Activated gamma-delta T cell (primary cell): ENCODE data around the gene MAP3K21.

ENCODE experiments used
- DNase-seq: peaks from one replicate; lab custom pipeline; 2025; lab: John Stamatoyannopoulos, UW

Gene MAP3K21

DNA sequence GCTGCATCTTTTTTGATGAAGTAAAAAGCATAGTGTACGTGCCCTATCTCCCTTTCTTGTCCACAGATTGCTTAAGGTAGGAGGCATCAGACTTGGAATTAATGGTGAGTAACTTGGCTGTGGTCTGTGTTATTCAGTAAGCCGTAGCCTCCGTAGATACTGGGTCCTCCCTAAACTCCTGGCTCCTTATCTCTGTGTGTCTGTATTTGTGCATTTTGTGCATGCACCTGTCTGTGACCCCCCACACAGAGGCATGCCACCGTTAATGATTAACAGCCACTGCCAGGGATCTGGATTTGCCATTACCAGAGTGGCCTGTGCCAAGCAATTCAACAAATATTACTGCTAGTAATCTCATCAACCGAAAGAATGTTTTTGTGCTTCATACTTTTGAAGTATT, 31.9 kb downstream of the MAP3K21 start:
- no peak for DNase-seq

GRCh38 chr1:233359905-233360304, 32.4 kb downstream of the MAP3K21 start:
- DNase-seq = no peak

DNA sequence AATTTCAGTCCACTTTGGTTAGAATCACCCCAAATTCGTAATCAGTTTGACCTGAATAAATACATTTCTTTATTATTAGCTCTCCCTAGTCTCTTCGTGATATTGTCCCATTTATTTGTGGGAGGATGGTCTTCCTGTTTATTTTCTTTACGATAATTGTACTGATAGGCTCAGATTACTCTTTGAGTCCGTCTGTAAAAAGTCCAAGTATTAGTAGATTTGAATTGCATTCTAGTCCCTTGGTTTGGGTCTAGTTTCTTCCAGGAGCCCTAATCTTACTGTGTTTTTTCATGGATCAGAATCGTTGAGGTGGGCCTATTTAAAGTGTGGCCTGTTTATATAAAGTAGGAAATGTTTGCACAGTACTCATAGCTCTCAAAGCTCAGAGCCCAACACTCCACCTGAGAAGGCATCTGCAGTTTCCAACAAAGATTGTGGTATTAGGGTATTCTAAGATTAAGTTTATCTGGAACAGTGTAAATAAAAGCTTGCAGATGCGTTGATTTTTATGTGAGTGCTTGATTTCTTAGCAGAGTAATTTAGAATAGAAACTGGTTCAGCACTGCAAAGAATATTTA, 33.1 kb downstream of the MAP3K21 start:
- DNase-seq = no peak

GRCh38 chr1:233361876-233362275, 34.4 kb downstream of the MAP3K21 start:
- DNase-seq = no peak

DNA sequence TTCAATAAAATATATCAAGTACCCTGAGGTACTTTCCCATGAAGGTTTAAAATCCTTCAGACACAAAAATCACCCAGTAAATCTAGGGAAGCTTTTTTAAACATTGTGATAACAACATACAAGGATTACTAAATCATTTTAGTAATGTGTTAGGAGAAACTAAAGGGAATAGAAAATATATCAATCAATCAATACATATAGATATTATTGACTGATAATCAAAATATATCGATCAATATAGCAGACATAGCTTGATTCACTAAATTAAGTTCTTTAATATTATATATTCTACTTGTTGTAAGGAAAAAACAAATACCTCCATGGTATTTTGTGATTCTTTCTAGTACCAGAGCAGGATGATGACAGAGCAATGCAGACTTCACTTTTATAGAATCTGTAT, 35.2 kb downstream of the MAP3K21 start:
- DNase-seq = no peak

GRCh38 chr1:233364026-233364425, 36.5 kb downstream of the MAP3K21 start:
- no peak for DNase-seq

GRCh38 chr1:233364695-233365539, 37.4 kb downstream of the MAP3K21 start:
- no peak for DNase-seq

GRCh38 chr1:233366575-233366974, 39.1 kb downstream of the MAP3K21 start:
- DNase-seq = no peak

DNA sequence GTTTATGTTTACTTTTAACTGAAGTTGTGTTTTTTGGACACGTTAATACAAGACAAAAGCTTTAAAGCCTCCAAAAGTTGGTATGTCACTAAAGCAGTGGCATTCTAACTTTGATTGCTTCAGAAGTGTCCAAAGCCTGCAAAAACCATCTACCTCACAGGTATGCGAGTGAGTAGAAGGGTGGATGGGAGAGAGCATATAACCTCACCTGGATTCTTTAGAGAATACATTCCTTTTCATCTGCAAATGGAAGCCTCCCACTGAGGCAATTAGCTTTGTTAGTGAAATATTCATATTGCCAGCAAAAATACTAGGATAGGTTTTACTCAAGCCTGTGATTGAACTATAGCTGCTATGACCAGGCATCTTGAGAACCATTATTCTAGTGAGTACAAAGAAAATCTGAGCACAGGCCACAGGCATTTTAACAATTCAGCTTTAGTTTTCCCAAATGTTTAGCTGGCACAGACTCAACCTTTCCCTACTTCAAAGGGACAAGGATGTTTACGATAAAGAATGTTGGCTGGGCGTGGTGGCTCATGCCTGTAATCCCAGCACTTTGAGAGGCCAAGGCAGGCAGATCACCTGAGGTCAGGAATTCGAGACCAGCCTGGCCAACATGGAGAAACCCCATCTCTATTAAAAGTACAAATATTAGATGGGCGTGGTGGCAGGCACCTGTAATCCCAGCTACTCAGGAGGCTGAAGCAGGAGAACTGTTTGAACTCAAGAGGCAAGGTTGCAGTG, 39.7 kb downstream of the MAP3K21 start:
- DNase-seq = no peak

DNA sequence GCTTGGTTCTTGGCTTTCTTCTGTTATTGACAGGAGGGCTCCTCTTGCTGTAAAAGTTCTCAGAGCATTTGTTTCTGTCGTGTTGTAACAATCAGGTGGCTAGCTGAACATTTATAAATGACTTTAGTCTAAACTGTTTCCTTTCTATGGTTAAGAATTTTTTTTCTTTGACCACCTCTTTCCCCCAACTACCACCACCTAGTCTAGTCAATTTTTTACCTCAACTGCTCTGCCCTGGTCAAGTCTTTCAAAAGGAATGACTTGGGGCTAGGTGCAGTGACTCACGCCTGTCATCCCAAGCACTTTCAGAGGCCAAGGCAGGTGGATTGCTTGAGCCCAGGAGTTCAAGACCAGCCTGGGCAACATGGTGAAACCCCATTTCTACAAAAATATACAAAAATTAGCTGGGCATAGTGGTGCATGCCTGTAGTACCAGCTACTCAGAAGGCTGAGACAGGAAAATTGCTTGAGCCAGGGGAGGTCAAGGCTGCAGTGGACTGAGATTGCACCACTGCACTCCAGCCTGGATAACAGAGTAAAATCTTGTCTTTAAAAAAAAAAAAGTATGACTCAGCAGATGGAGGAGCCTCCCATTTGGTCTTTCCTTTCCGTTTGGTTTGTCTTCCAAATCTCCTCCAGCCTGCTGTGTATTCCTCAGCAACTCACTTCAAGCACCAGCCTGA, 40.7 kb downstream of the MAP3K21 start:
- no peak for DNase-seq

GRCh38 chr1:233368789-233369130, 41.2 kb downstream of the MAP3K21 start:
- DNase-seq = no peak

DNA sequence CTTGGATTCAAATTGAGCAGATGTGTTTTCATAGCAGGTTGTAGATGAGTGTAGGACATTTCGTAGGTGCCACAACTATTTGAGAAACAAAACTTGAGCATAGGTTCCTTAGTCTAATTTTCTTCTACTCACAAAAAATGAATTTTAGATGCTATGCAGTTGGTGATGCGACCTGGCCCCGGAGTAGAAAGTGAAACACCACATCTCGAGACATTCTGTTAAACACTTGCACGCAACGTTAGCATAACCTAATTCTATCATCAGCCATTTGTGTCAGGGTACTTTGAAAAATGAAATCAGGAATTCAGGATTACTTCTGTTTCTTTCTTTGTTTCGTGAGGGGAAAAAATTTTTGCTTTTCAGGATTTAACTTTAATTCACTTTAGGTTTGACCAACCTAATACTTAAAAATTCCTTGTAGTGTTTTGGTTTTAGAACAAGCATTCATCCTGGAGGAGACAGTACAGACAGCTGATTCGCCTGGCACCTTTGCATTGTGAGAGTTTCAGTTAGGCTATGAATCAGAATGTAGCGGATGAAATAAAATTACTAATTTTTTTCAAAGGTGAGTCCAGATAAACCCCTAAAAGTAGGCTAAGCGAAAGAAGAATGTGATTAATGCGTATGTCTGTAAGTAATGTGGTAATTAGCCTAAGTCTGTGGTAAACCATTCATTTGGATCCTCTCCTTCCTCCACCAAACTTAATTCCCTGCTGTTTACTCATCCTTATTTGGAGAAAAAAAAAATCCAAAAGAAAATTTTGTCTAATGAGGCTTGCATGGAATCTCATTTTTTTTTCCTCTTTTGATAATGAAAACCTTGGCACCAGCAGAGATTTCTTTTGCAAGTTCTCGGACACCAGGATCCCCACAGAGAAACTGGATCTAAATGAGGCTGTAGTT, 44.9 kb downstream of the MAP3K21 start:
- DNase-seq = no peak

DNA sequence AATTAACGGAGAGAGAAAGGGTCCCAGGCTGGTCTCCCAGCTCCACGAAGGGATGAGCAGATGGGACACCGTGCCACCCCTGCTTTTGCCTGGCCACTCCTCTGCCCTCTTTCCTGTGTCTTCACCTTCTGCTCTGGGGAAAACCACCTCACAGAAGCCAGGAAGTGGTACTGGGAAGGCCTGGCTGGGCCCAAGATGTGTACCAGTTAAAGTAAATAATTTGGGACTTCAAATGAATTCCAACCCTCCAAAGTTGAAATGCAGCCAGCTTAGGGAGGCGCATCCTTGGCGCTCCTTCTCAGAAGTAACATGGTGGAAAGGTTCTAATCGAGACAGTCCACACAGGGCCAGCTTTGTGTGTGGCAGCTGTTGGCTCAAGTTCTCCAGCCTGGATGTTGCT, 45.7 kb downstream of the MAP3K21 start:
- no peak for DNase-seq

GRCh38 chr1:233375653-233376052, 48.1 kb downstream of the MAP3K21 start:
- DNase-seq = no peak

- no peak for DNase-seq
Observed at GRCh38 chr1:233376382-233377110, 49.0 kb downstream of the MAP3K21 start.

DNA sequence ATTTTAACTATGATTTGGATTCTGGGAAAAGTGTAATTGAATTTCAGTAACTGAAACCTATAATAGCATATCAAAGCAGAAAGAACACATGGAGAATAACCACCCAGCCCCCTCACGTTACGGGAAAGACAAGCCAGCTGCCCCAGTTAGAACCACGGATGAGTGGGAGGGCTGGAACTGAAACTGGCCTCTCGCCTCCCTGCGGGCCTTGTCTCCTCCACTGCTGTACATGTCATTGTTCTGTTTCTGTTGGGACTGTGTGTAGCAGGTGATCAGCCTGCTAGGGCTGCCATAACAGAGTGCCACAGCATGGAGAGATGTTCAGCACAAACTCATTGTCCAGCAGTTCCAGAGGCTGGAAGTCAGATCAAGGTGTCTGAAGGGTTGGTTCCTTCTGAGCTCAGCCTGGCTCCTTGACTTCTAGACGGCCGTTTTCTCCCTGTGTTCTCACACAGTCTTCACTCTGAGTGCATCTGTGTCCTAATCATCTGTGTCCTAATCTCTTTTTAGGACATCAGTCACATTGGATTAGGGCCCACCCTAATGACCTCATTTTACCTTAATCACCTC, 52.4 kb downstream of the MAP3K21 start:
- DNase-seq = no peak

DNA sequence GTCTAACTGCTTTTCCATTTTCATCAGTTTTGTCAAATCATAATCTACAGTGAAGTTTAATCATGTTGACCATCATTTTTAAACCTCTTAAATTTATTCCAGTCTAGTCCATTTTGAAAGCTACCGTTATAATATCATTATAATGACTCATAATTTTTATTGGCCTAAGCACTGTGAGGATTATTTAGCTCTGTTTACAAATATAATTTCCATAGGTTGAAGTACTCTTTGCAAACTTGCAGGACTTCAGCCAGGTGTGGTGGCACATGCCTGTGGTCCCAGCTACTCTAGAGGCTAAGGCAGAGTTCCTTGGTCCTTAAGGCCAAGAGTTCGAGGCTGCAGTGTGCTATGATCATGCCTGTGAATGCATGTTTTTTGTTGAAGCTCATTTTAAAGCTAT, 54.3 kb downstream of the MAP3K21 start:
- DNase-seq = no peak

DNA sequence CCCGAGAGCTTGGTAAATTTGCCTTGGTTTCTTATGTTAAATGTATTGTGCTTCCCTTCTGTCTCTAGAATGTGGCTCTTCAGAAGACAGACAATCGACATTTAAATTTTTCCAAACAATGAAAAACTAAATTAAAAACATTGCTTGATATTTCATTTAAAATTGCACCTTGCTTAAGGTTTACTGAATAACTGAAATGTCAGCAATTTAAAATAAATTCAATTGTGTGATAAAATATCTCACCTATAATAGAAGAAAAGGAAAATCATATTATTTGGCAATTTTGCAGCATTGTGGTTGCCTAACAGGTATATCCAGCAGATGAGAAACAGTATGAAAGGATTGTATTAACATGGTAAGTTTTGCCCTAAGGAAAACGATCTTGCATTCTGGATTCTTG, 56.5 kb downstream of the MAP3K21 start:
- DNase-seq = no peak

DNA sequence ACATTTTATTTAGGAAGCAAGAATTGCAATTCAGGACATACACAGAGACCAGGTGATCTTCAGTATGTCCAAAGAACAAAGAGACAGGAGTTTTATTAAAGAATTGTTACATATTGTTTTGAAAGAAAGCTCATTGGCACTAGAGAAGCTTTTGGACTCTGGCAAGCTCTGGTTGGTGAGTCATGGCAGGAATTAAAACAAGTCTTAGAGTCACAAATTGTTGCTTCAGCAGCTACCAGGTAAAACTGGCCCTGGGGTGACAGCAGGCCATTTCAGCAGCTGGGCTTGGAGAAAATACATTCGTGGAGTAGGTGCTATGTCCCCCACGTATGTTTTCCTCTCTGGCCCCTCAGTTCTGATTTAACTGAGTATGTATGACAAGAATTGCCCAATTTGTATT, 58.8 kb downstream of the MAP3K21 start:
- DNase-seq = no peak

GRCh38 chr1:233387585-233387984, 60.1 kb downstream of the MAP3K21 start:
- no peak for DNase-seq
